GM13977 (cell line): ENCODE data around the gene SCIN.

Experiments used
- DNase-seq: peaks from one replicate; pipeline ENCODE4 v3.0.0; 2012; ENCODE audit warnings: low spot score
- in situ Hi-C: fragments of 300-500 bp; cut with MboI; formaldehyde crosslinking; loops from one replicate; pipeline ENCODE4 v1.12.0; 2022; ENCODE audit warnings: low sequenced_read_pairs, low pct_unique_long_range_greater_than_20kb, mixed read lengths, inconsistent platforms; ENCODE audit not compliant: unreplicated experiment
- TF ChIP-seq, protein P1 (sequence below): IDR thresholded peaks from 2 replicates; pipeline ENCODE4 v1.5.1; 2012; ENCODE audit warnings: mild to moderate bottlenecking, control low read depth; ENCODE audit not compliant: insufficient read depth; ENCODE audit errors: extremely low read depth, missing control alignments

SCIN gene

DNA sequence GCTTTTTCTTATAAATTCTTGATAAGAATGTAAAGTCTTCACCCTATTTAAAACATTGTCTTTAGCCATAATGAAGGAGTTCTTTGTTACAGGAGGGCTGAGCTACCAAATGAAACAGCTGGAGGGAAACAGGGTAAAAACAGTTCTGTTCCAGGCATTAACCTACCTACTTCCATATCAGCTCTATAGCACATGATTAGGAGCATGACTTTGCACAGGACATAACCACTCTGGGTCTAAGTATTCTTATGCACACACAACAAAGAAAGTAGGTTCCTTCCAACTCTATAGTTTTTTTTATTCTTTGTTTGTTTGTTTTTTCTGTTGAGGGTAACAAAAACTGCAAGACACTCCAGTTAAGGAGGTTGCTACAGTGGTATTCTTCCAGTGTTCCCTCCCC, 52.7 kb downstream of the SCIN start:
- TF ChIP-seq, protein P1, sequence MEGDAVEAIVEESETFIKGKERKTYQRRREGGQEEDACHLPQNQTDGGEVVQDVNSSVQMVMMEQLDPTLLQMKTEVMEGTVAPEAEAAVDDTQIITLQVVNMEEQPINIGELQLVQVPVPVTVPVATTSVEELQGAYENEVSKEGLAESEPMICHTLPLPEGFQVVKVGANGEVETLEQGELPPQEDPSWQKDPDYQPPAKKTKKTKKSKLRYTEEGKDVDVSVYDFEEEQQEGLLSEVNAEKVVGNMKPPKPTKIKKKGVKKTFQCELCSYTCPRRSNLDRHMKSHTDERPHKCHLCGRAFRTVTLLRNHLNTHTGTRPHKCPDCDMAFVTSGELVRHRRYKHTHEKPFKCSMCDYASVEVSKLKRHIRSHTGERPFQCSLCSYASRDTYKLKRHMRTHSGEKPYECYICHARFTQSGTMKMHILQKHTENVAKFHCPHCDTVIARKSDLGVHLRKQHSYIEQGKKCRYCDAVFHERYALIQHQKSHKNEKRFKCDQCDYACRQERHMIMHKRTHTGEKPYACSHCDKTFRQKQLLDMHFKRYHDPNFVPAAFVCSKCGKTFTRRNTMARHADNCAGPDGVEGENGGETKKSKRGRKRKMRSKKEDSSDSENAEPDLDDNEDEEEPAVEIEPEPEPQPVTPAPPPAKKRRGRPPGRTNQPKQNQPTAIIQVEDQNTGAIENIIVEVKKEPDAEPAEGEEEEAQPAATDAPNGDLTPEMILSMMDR = no peak
- DNase-seq = no peak
- in situ Hi-C loops = no loop called here

DNA sequence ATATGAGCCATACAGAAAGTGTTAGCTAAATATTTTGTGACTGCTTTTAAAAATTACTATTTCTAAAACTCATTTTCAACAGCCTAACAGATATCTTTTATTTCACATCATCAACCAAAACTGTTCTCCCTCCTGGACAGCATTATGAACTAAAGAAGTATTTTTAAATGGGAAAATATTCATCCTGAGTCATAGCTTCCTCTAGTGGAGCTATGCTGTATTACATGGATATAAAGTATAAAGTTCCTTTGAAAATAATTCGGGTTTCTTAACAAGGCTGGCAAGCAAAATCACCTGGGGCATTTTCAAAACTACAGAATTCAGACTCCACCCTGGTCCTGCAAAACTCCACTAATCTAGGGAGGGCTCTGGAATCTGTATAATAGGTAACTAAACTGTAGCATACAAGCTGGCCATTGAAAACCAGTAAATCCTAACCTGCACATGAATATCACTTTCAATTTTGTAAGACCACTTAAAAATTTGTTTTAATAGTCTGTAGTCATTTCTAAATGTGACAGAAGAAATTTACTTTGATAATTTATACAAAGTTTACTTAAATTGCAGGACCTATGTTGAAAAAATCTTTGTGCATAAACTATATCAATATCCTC, 53.5 kb downstream of the SCIN start:
- in situ Hi-C loops = no loop called here
- DNase-seq = no peak
- TF ChIP-seq, protein P1 = peak; percentile 64

DNA sequence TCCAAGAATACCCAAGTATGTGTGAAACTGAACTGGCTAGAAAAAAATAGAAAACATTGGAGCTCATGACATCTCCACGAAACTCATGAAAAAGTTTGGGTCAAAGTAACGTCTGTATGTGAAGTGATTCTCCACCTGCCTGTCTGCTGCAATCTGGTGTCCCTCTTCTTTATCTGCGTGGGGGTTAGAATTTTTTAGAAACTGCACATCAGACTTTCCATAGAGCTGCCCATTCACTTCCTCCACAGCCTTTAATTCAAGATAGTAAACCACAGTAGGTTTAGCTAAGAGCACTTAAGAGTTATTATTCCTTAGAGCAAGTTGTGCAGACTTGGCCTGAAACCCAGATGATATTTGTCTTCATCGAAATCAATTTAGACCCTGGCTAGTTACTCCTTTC, 55.3 kb downstream of the SCIN start:
- no peak for DNase-seq
- TF ChIP-seq, protein P1 = no peak
- in situ Hi-C loops = loop anchor here (5.0 kb wide), 1 partner anchor 104 kb away; no protein-coding TSS in a partner anchor

DNA sequence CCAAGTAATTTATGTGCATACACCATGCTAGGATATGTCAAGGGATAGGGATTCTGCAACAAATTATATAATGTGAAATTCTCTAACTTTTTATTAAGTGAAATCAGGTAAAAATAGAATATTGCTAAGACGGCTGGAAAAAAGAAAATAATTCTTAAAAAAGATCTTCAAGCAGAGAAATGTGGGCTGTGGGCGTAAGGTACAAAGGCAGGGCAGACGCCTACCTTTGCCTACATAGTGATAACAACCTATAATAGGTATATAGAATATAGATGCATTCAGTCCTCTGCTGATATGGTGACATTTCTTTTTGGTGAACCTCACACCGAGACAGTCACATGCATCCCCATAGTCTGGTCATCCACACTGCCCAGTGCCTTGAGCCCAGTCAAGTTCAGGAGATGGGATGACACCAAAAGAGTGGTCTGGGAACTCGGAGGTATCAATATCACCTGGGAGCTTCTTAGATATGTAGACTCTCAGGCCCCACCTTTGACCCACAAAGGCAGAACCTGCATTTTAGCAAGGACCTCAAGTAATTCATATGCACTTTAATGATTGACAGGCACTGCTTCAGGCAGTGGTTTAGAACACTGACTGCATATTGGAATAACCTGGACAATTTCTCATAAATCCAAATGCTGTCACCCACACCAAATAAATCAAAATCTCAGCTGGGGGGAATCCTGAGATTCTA, 59.4 kb downstream of the SCIN start:
- in situ Hi-C loops = loop anchor here (5.0 kb wide), 1 partner anchor 108 kb away; no protein-coding TSS in a partner anchor
- TF ChIP-seq, protein P1 = no peak
- DNase-seq = no peak

DNA sequence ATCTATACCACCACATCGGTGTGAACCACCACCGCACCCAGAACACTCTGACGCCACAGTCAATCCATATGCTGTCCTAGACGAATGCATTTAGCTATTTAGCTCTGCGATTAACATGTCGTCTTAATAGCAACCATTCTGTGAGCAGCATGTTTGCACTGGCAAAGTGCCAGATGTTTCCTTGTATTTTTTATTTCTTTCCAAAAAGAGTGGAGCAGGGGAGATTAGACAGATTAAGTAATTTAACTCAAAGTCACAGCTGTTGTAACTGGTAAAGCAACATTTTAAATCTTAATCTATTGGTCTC, 59.9 kb downstream of the SCIN start:
- no peak for DNase-seq
- in situ Hi-C loops = no loop called here
- TF ChIP-seq, protein P1 = no peak

DNA sequence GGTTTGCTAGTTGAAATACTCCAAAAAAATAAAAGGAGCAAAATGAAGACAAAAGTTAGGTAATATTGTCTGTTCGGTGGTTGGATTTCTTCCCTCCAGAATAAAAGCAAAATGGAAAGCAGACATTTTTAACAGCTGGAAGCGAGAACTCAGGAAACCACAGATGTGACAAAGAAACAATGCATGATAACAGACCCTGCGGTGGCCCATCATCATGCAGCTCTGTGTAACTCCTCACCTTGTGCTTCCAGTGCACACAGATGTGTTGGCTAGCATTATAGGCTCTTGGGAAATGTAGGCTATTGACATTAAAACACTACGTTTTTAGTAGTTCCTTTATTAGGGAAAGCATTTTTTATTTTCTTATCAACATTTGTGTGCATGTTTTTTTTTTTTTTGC, 63.1 kb downstream of the SCIN start:
- TF ChIP-seq, protein P1 = no peak
- in situ Hi-C loops = no loop called here
- DNase-seq = no peak

DNA sequence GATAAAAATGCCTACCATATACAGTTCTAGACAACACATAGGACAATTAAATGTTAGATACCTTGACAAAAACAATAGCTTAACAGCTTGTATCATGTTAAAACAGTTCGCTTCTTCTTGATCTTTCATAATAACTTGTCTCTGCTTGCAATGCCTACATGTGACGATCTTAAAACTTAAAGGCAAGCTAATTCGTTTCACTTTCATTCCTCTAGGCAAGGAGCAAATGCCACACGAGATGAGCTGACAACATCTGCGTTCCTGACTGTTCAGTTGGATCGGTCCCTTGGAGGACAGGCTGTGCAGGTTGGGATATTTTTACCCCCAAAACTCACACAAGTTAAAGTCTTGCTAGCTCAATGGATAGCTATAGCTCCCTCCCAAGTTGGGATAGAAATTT, 65.3 kb downstream of the SCIN start:
- in situ Hi-C loops = no loop called here
- peak; percentile 8 for DNase-seq

More for the DNA sequence above, 65.3 kb downstream of the SCIN start:
- TF ChIP-seq, protein P1 = no peak
